Mesendoderm (in vitro differentiated cells): ENCODE data around the gene EXOC2.

Source experiments
- DNase-seq: peaks from one replicate; pipeline ENCODE4 v3.0.0; 2013
- H2AK5ac ChIP-seq: 2 replicates; pipeline ENCODE4 v1.6.1; 2013; ENCODE audit warnings: low read length, inconsistent platforms
- H2BK120ac ChIP-seq: 2 replicates; pipeline ENCODE4 v1.6.1; 2013; ENCODE audit warnings: low read depth, mild to moderate bottlenecking, low read length, moderate library complexity, mixed read lengths
- H2BK15ac ChIP-seq: replicated peaks from 2 replicates; pipeline ENCODE4 v1.6.1; 2013; ENCODE audit warnings: low read depth, mild to moderate bottlenecking, moderate library complexity
- H2BK5ac ChIP-seq: 2 replicates; pipeline ENCODE4 v1.6.1; 2013; ENCODE audit warnings: low read length, inconsistent platforms
- H3K18ac ChIP-seq: 2 replicates; pipeline ENCODE4 v1.6.1; 2013; ENCODE audit warnings: mild to moderate bottlenecking, low read length, mixed read lengths
- H3K23ac ChIP-seq: one replicate; pipeline ENCODE4 v1.6.1; 2013; ENCODE audit warnings: low read length
- H3K27ac ChIP-seq: 2 replicates; pipeline ENCODE4 v1.5.1; 2013; ENCODE audit warnings: low read depth, mild to moderate bottlenecking, inconsistent platforms, low read length, moderate library complexity
- H3K27me3 ChIP-seq: 2 replicates; pipeline ENCODE4 v1.6.1; 2013; ENCODE audit warnings: low read length, control low read depth, mild to moderate bottlenecking, inconsistent platforms; ENCODE audit not compliant: insufficient read depth, poor library complexity
- H3K36me3 ChIP-seq: 2 replicates; pipeline ENCODE4 v1.6.1; 2013; ENCODE audit warnings: low read length, inconsistent platforms; ENCODE audit not compliant: control insufficient read depth, insufficient read depth
- H3K4ac ChIP-seq: one replicate; pipeline ENCODE4 v1.6.1; 2013; ENCODE audit warnings: low read depth, mild to moderate bottlenecking, low read length, moderate library complexity
- H3K4me1 ChIP-seq: 2 replicates; pipeline ENCODE4 v1.6.1; 2013; ENCODE audit warnings: low read depth, low read length, inconsistent platforms; ENCODE audit not compliant: control insufficient read depth
- H3K4me2 ChIP-seq: 2 replicates; pipeline ENCODE4 v1.6.1; 2013; ENCODE audit warnings: low read length
- H3K4me3 ChIP-seq: 2 replicates; pipeline ENCODE4 v1.5.1; 2013; ENCODE audit warnings: mild to moderate bottlenecking, low read length
- H3K56ac ChIP-seq: one replicate; pipeline ENCODE4 v1.6.1; 2013; ENCODE audit warnings: low read length
- H3K79me1 ChIP-seq: 2 replicates; pipeline ENCODE4 v1.6.1; 2013; ENCODE audit warnings: low read length, inconsistent platforms
- H3K79me2 ChIP-seq: 2 replicates; pipeline ENCODE4 v1.6.1; 2013; ENCODE audit warnings: mild to moderate bottlenecking, low read length; ENCODE audit not compliant: control insufficient read depth, insufficient read depth
- H3K9ac ChIP-seq: 2 replicates; pipeline ENCODE4 v1.6.1; 2013; ENCODE audit warnings: low read length, inconsistent platforms
- H4K5ac ChIP-seq: one replicate; pipeline ENCODE4 v1.6.1; 2013; ENCODE audit warnings: low read length
- H4K8ac ChIP-seq: one replicate; pipeline ENCODE4 v1.6.1; 2013; ENCODE audit warnings: low read depth, mild to moderate bottlenecking, control low read depth, low read length, moderate library complexity
- WGBS: extraction: QIAGEN DNeasy Blood & Tissue Kit; methylation state at CpG from one replicate; pipeline ENCODE4 v1.1.7; 2013; ENCODE audit warnings: low lambda C conversion rate, missing lambda C conversion rate; ENCODE audit not compliant: insufficient coverage; ENCODE audit errors: extremely low coverage; 5-methylcytosine and 5-hydroxymethylcytosine counted together

Gene EXOC2

DNA sequence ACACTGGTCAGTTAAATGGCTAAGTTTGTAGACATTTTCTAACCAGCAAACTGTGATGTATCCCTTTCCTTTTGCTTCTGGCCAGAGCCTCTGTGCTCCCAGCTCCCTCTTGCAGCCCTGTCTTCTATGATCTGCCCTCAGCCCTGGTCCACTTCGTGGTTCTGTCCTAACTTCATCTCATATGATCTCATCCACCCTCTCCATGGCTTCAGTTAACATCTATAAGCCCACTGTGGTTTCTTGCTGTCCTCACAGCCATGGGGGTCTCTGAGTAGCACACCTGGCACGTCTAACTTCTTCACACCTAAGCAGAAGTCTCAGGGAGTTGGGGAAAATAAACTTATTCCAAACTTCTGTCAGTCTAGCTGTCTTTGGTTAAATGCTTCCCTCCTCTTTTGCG, 219.6 kb downstream of the EXOC2 start:
- no peak overlapping the region for H4K8ac ChIP-seq
- H3K18ac ChIP-seq: no peak overlapping the region
- no peaks in the 10 kb centered on the region for H3K4me1 ChIP-seq
- H3K36me3 ChIP-seq: no peaks in the 10 kb centered on the region
- H3K27ac ChIP-seq: no peak overlapping the region
- no peaks in the 10 kb centered on the region for H3K79me2 ChIP-seq
- DNase-seq: no peak
- no peak overlapping the region for H2AK5ac ChIP-seq
- no peak overlapping the region for H3K23ac ChIP-seq
- H4K5ac ChIP-seq: no peak overlapping the region
- H3K9ac ChIP-seq: no peak overlapping the region
- WGBS: no CpG with 5 or more reads among the region's 3 CpGs
- H2BK120ac ChIP-seq: no peak overlapping the region
- H2BK15ac ChIP-seq: no peak overlapping the region
- no peak overlapping the region for H3K4ac ChIP-seq
- H3K27me3 ChIP-seq: no peaks in the 10 kb centered on the region
- H3K4me2 ChIP-seq: no peak overlapping the region
- H3K56ac ChIP-seq: no peak overlapping the region
- no peak overlapping the region for H2BK5ac ChIP-seq
- no peak overlapping the region for H3K4me3 ChIP-seq
- H3K79me1 ChIP-seq: no peaks in the 10 kb centered on the region

DNA sequence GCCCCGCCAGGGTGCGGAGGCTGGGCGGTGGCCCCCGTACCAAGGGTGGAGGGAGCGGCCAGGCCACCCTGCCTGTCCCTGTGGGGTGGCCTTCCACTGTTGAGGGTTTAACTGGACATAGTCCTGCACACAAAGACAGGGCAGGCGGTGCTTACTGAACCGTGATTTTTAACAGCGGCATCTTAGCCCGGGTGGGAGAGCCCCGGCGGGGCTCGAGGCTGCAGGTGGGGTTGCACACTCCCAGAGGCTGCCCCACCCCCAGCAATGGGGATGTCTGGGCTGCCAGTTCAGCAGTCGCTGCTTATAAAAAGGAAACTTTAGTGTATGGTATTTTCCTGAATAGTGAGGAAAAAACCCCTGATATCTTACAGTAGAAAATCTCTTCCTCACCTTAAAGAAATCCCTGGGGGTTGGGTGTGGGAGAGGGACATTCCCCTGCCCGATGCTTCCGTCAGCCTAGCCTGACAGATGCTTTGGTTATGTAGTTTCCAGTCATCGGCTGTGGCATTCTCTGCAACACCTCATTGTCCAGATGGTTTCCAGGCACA, 222.0 kb downstream of the EXOC2 start:
- no CpG with 5 or more reads among the region's 16 CpGs for WGBS

DNA sequence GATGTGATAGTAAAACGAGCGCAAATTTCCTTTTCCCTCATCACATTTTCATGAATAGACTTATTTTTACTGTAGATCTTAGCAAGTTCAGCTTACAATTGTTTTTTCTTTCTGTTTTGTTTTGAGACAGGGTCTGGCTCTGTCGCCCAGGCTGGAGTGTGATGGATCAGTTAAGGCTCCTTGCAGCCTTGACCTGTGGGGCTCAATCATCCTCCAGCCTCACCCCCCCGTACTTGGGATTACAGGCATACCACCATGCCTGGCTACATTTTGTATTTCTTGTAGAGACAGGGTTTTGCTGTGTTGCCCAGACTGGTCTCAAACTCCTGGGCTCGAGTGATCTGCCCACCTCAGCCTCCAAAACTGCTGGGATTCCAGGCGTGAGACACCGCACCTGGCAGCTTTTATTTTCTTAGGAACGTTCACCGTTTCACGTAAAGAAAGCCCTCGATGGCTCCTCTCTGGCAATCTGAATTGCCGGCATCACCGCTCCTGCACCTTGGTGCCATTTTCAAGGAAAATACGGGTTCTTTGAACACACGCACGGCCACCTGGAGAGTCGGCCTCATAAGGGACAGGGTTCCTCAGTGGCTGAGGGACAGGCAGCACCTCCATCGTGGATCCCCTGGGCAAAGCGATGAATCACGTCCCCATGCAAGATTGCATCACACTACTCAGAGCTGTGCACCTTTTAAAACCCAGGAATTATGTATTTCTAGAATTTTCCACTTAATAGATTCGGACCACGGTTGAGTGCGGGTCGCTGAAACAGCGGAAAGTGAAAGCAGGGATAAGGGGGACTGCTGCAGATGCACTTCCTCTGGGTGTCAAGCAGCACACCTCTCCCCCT, 222.7 kb downstream of the EXOC2 start:
- H3K79me1 ChIP-seq: no peaks in the 10 kb centered on the region
- H3K27ac ChIP-seq: no peak overlapping the region
- H4K8ac ChIP-seq: no peak overlapping the region
- no peaks in the 10 kb centered on the region for H3K27me3 ChIP-seq
- H3K4ac ChIP-seq: no peak overlapping the region
- H2BK120ac ChIP-seq: no peak overlapping the region
- no peaks in the 10 kb centered on the region for H3K79me2 ChIP-seq
- H3K18ac ChIP-seq: no peak overlapping the region
- no peak overlapping the region for H4K5ac ChIP-seq
- no peak overlapping the region for H3K9ac ChIP-seq
- WGBS: no CpG with 5 or more reads among the region's 25 CpGs
- no peak overlapping the region for H3K4me3 ChIP-seq
- no peak overlapping the region for H3K4me2 ChIP-seq
- H3K36me3 ChIP-seq: no peaks in the 10 kb centered on the region
- H2BK15ac ChIP-seq: no peak overlapping the region
- H2AK5ac ChIP-seq: no peak overlapping the region
- H2BK5ac ChIP-seq: no peak overlapping the region
- no peak for DNase-seq
- no peak overlapping the region for H3K23ac ChIP-seq
- H3K4me1 ChIP-seq: no peaks in the 10 kb centered on the region
- H3K56ac ChIP-seq: no peak overlapping the region

More for the DNA sequence above, 222.0 kb downstream of the EXOC2 start:
- Histone ChIP-seq H4K8ac (no peak overlapping the region), H3K56ac (no peak overlapping the region), H3K36me3 (no peaks in the 10 kb centered on the region), H3K79me1 (no peaks in the 10 kb centered on the region), H3K9ac (no peak overlapping the region), H2BK120ac (no peak overlapping the region), H2BK15ac (no peak overlapping the region), H3K18ac (no peak overlapping the region), H3K4me2 (no peak overlapping the region), H3K79me2 (no peaks in the 10 kb centered on the region), H3K27ac (no peak overlapping the region), H2BK5ac (no peak overlapping the region), H3K4me3 (no peak overlapping the region), H3K4ac (no peak overlapping the region), H3K23ac (no peak overlapping the region), H4K5ac (no peak overlapping the region), H3K4me1 (no peaks in the 10 kb centered on the region), H2AK5ac (no peak overlapping the region), H3K27me3 (no peaks in the 10 kb centered on the region)
- DNase-seq: no peak

DNA sequence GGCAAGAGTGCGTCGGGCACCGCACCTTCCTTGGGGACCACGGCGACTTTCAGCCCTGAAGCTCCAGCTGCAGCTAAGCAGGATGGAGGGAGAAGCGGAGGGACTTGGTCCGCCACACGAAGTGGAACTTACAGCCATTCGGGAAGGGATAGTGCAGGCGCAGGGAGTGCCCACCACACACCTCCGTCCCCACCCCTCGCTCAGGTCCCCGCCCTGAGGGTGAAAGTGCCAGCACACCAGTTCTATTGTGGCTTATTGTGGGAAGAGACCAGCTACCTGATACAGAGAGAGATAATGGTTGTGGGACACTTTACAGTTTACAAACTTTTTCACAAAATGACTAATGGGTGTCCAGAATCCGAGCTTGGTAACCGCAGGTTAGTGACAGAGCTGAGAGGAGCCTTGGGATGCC, 225.3 kb downstream of the EXOC2 start:
- Histone ChIP-seq H3K23ac (no peak overlapping the region), H3K4me1 (no peaks in the 10 kb centered on the region), H3K36me3 (no peaks in the 10 kb centered on the region), H3K56ac (no peak overlapping the region), H2BK5ac (no peak overlapping the region), H3K27me3 (no peaks in the 10 kb centered on the region), H3K4ac (no peak overlapping the region), H3K9ac (no peak overlapping the region), H4K8ac (no peak overlapping the region), H3K4me3 (no peak overlapping the region), H4K5ac (no peak overlapping the region), H3K79me2 (no peaks in the 10 kb centered on the region), H2AK5ac (no peak overlapping the region), H2BK120ac (no peak overlapping the region), H3K18ac (no peak overlapping the region), H3K4me2 (no peak overlapping the region), H3K27ac (no peak overlapping the region), H2BK15ac (no peak overlapping the region), H3K79me1 (no peaks in the 10 kb centered on the region)
- WGBS: no CpG with 5 or more reads among the region's 15 CpGs
- no peak for DNase-seq

DNA sequence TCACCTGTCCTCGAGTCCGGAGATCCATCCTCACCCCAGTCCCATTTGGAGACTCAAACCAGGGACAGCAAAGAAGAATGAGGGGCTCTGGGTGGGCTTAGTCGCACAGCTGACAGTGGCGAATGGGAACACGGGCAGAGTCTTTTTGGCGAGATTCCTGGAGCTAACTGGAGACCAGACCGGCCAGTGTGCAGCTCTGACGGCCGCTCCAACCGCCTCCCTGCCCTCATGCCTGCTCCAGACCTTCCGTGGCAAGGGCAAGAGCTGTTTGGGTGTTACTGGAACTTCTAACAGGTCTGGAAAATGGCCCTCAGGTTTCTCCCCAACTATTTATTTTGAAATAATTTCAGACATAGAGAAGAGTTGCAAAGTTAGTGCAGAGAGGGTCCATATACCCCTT, 225.8 kb downstream of the EXOC2 start:
- Histone ChIP-seq H2BK5ac (no peak overlapping the region), H4K8ac (no peak overlapping the region), H3K27ac (no peak overlapping the region), H4K5ac (no peak overlapping the region), H3K9ac (no peak overlapping the region), H3K27me3 (no peaks in the 10 kb centered on the region), H3K56ac (no peak overlapping the region), H3K23ac (no peak overlapping the region), H3K79me2 (no peaks in the 10 kb centered on the region), H2AK5ac (no peak overlapping the region), H2BK120ac (no peak overlapping the region), H3K36me3 (no peaks in the 10 kb centered on the region), H3K4me1 (no peaks in the 10 kb centered on the region), H3K4me2 (no peak overlapping the region), H3K79me1 (no peaks in the 10 kb centered on the region), H2BK15ac (no peak overlapping the region), H3K4me3 (no peak overlapping the region), H3K4ac (no peak overlapping the region), H3K18ac (no peak overlapping the region)
- no CpG with 5 or more reads among the region's 11 CpGs for whole genome bisulfite sequencing
- no peak for DNase-seq
